Activated T-cell treated with anti-CD3 and anti-CD28 coated beads for 4 hours (primary cell): Measurements from ENCODE around the gene APOBEC3A.
A peak's percentile ranks its signal among the peaks of the same experiment; 100 is the strongest.
"Not testable (repeated sequence)": the region's sequence is repeated elsewhere in the genome, so short reads cannot be mapped to it uniquely, and the experiment has no call there.

ENCODE experiments used
- DNase-seq: peaks from one replicate; pipeline ENCODE4 v3.0.0-alpha.2; 2020

APOBEC3A gene

GRCh38 chr22:38960673-38961072 lies 3.3 kb downstream of the APOBEC3A start:
- DNase-seq = not testable (repeated sequence)

GRCh38 chr22:38963291-38963738 lies 5.9 kb downstream of the APOBEC3A start:
- DNase-seq = not testable (repeated sequence)

GRCh38 chr22:38963872-38964271 lies 6.5 kb downstream of the APOBEC3A start:
- DNase-seq = no peak

- no peak for DNase-seq
These were observed 6.9 kb downstream of the APOBEC3A start for GRCh38 chr22:38964306-38964705.

GRCh38 chr22:38964989-38965388 lies 7.6 kb downstream of the APOBEC3A start:
- DNase-seq = no peak

DNA sequence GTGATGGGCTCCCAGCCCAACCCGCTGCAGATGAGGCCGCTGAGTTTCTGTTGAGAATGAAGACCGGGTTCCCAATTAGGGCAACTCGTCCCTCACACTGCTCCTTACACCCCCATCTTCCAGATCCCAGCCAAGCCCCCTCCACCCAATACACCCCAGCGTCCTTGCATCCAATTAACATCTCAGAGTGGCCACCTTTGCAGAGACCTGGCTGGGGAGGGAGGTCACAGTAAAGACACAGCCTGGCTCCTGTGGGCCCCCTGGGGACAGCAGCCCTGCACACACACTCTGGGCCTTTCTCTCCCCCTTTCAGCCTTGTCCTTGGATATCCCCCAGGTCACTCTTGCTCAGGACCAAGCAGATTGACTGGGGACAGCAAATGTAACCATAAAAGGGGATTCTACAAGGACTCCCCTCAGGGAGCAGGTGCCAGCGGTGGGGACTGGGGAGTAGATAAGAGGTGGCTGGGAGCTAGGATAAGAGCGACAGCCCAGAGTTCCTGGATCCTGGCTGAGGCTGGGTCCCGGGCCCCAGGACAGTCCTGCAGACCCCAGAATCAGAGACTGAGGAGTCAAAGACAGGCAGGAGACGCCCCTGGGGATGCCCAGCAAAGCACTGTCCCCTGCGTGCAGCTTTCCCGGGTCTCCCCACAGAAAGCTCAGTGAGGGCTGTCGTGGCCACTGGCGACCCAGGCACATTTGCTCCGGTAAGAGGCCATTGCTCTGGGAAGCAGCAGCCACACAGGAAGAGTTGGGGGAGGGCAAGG lies 8.4 kb downstream of the APOBEC3A start:
- DNase-seq = no peak

DNA sequence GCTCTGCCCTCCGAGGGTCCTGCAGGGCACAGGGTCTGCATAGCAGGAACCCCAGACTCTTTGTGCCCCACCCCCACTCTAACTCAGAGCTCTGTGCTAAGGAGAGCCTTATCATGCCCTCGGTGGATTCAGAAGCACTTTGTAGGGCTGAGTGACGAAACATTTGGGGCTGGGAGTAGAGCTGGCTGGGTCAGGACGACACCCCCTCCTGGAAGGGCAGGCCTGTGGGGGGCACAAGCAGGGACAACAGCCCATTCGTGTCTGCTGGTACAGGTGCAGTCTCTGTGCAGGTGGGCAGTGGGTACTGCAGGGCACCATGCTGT lies 8.9 kb downstream of the APOBEC3A start:
- no peak for DNase-seq

DNA sequence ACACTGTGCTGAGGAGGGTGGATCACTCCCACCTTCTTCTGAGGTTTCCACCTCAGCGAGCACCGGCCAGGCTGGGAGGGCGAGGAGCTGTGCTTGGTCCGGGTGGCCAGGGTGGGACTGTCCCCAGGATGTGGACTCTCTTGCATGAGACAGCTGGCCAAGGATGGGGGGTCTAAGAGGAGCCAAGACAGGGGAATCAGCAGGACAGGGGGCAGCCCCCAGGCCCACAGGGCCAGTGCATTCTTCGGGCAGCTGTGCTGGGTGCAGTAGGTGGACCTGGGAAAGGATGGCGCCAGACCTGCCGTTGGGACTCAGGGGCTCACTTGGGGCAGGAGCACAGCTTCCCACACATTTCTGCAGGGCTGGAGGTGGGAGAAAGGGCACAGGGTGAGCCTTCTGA lies 9.5 kb downstream of the APOBEC3A start:
- DNase-seq = no peak

- DNase-seq = no peak
These were observed 10.3 kb downstream of the APOBEC3A start for GRCh38 chr22:38967451-38968450.

GRCh38 chr22:38968801-38969200 lies 11.4 kb downstream of the APOBEC3A start:
- no peak for DNase-seq

- no peak for DNase-seq
These were observed 13.1 kb downstream of the APOBEC3A start for GRCh38 chr22:38970551-38970950.

DNA sequence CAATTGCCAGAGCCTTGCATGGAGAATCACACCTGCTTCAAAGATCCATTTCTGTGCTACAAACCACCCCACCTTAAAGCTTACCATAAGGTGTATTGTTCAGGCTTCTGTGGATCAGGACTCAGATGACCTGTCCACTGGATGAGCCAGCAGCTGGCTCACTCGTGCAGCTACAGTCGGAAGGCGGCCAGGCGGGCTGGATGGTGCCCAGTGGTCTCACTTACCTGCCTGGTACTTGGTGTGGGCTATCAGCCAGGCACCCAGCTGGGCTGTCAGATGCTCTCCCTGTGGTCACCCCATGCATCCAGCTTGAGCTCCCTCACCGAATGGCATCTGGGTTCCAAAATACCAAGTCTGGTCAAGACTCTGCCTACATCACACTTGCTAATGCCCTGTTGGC lies 13.8 kb downstream of the APOBEC3A start:
- no peak for DNase-seq

DNA sequence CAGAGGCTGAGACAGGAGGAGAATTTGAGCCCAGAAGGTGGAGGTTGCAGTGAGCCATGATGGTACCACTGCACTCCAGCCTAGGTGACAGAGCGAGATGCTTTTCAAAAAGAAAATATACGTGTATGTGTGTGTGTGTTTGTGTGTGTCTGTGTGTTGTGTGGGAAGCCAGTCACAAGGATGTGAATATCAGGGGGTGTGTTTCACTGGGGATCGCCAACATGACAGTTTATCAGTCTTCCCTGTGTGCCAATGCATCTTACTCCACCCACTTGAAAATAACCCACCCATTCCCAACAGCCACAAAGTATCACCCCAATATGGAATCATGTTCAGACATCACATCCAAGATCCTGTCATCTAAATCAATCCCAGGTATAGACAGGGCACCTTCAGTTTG lies 14.4 kb downstream of the APOBEC3A start:
- no peak for DNase-seq

DNA sequence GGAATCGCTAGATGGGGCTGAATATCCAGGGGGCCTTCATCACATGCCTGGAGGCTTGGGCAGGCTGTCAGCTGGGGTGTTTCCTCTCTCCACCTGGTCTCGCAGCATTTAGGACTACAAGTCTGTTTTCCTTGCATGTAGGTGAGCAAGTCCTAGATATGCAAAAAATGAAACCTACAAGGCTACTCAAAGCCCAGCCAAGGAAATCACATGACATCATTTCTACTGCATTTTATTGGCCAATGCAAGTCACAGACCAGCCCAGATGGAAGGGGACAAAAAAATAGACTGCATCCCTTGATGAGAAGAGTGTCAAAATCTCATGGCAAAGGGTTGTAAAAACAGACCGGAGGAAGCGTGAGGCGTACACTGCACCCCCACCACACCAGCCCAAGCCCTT lies 15.1 kb downstream of the APOBEC3A start:
- DNase-seq = no peak

DNA sequence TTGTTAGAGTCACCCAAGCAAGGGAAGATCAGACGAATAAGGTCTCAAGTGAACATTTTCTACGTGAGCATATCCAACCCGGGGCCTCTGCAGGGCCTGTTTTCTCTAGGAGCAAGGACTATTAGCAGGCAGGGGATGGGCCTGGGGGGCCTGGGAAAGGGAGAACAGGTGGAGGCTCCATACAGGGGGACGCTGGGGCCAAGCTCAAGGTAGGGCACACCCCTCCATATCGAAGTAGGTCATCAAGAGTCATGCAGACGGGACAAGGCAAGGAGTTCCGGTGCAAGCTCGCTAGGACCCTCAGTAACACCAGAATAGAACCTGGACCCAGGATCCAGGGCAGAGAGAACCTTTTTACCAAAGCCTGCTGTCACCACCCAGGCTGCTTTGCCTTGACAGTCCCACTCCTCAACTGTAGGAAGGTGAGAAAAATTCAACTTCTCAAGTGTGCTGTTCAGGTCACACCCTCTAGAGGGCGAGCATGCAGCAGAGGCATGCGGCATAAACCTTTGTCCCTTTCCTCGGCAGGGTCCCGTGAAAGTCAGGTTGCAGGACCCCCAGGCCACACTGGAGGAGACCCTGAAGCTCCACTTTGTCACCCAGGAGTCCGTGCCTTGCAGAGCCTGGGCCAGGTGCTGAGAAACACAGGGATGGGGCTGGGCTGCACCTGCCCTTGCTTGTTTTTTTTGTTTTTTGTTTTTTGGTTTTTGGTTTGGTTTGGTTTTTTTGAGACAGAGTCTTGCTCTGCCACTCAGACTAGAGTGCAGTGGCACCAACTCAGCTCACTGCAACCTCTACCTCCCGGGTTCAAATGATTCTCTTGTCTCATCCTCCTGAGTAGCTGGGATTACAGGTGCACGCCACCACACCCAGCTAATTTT lies 16.1 kb downstream of the APOBEC3A start:
- peak; percentile 52 for DNase-seq

- DNase-seq = no peak
These were observed 16.9 kb downstream of the APOBEC3A start for GRCh38 chr22:38974170-38974825.

- DNase-seq = no peak
These were observed 17.4 kb downstream of the APOBEC3A start for GRCh38 chr22:38974826-38975175.

DNA sequence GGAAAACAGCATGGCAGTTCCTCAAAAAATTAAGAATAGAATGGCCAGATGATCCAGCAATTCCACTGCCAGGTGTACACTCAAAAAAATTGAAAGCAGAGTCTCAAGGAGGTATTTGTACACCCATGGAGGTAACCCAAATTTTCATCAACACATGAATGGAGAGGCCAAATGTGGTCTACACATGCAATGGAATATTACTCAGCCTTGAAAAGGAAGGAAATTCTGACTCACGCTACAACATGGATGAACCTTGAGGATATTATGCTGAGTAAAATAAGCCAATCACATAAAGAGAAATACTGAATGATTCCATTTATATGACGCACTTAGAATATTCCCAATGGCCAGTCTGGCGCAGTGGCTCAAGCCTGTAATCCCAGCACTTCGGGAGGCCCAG lies 19.9 kb downstream of the APOBEC3A start:
- DNase-seq = not testable (repeated sequence)

GRCh38 chr22:38980587-38980986 lies 23.2 kb downstream of the APOBEC3A start:
- DNase-seq = not testable (repeated sequence)

DNA sequence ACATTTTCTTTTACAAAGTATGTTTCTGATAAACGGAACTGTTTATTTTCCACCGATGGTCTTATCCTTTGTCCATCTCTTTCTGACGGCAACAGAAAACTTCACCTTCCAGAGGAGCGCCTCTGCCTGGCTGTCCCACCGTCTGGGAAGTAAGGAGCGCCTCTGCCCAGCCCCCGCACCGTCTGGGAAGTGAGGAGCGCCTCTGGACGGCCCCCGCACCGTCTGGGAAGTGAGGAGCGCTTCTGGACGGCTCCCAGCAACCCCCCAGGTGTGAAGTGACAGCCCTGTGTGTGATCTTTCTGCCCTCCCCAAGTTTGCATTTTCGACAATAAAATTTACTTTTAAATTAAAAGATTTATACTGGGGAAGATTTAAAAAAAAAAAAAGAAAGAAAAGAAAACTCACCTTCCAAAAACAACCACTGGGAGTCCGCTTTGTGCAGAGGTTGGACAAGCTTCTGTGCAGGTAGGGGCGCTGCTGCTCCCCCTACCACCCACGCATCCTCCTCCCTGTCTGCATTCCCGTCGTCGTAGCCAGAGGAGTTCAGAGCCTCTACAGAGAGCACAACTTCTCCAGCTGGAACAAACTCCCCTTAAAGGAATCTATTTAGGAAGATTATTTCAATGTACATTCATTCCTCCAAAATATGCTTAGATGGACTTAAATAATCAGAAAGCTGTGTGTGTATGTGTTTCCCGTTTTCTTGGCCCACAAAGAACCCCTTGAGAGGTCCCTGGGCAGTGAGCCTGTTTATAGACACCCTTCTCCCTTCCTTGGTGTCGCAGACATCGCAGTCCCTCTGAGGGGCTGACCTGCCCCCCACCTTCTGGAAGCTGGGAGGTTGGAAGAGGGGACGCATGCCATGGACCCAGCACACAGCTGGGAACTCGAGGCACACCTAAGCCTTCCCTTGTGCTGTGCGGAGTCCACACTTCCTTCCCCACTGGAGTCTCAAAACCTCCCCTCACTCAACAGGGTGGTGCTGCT lies 23.9 kb downstream of the APOBEC3A start:
- DNase-seq = no peak
